Fibroblast of lung (primary cell): ENCODE results near the gene KDELR1. TPM values are rescaled to one million over a fixed set of nuclear protein-coding genes. Genes with fewer than 3 reads are reported as not detected.

ENCODE experiments used
- DNase-seq, 2 donors: peaks; one replicate each; pipeline versions ENCODE4 v3.0.0 to v3.0.0-alpha.2; 2010; ENCODE audit warnings: low read depth in 2 of 2
- H2AFZ ChIP-seq: 2 replicates; pipeline ENCODE4 v1.5.1; 2012; ENCODE audit warnings: low read length, control low read depth, inconsistent platforms
- H3K27ac ChIP-seq: 2 replicates; pipeline ENCODE4 v1.5.1; 2011; ENCODE audit warnings: low read length, control low read depth; ENCODE audit not compliant: insufficient read depth
- H3K27me3 ChIP-seq: 2 replicates; pipeline ENCODE4 v1.5.1; 2011; ENCODE audit warnings: mild to moderate bottlenecking, low read length; ENCODE audit not compliant: control insufficient read depth, insufficient read depth
- H3K36me3 ChIP-seq: 2 replicates; pipeline ENCODE4 v1.5.1; 2011; ENCODE audit warnings: low read length; ENCODE audit not compliant: control insufficient read depth, insufficient read depth
- H3K4me1 ChIP-seq: 2 replicates; pipeline ENCODE4 v1.5.1; 2011; ENCODE audit warnings: low read length; ENCODE audit not compliant: control insufficient read depth, insufficient read depth; ENCODE audit errors: extremely low read depth
- H3K4me2 ChIP-seq: 2 replicates; pipeline ENCODE4 v1.5.1; 2011; ENCODE audit warnings: low read length, control low read depth; ENCODE audit not compliant: insufficient read depth; ENCODE audit errors: extremely low read depth
- H3K4me3 ChIP-seq, 4 experiments: fragments of 200-600 bp in 1 of 4; sonication (generic) in 1 of 4; replicated peaks in 1 of 4; 2 replicates each; pipeline ENCODE4 v1.5.1; 2011 to 2016; ENCODE audit warnings: low read length in 4 of 4, low read depth in 3 of 4, mild to moderate bottlenecking in 3 of 4, control low read depth in 2 of 4, inconsistent platforms in 1 of 4, mixed read lengths in 1 of 4; ENCODE audit not compliant: insufficient read depth in 1 of 4; ENCODE audit errors: control extremely low read depth in 1 of 4
- H3K79me2 ChIP-seq: 2 replicates; pipeline ENCODE4 v1.5.1; 2012; ENCODE audit warnings: mild to moderate bottlenecking, low read length, inconsistent platforms; ENCODE audit not compliant: control insufficient read depth, insufficient read depth
- H3K9ac ChIP-seq: 2 replicates; pipeline ENCODE4 v1.5.1; 2011; ENCODE audit warnings: mild to moderate bottlenecking, low read length, control low read depth; ENCODE audit not compliant: insufficient read depth
- H3K9me3 ChIP-seq: 2 replicates; pipeline ENCODE4 v1.5.1; 2012; ENCODE audit warnings: low read depth, low read length; ENCODE audit not compliant: control insufficient read depth, insufficient read depth
- H4K20me1 ChIP-seq: 2 replicates; pipeline ENCODE4 v1.5.1; 2011; ENCODE audit warnings: low read length; ENCODE audit not compliant: control insufficient read depth, insufficient read depth; ENCODE audit errors: extremely low read depth
- CTCF ChIP-seq, 2 donors: IDR thresholded peaks in 1 of 2; conservative IDR thresholded peaks in 1 of 2; 1 replicate in 1 of 2; 2 replicates in 1 of 2; pipeline ENCODE4 v1.5.1; 2011 to 2012; ENCODE audit warnings: low read length in 2 of 2, control low read depth in 1 of 2, inconsistent platforms in 1 of 2, low read depth in 1 of 2, mild to moderate bottlenecking in 1 of 2
- EZH2 ChIP-seq: IDR thresholded peaks from 2 replicates; pipeline ENCODE4 v1.5.1; 2012; ENCODE audit warnings: low read length, control low read depth, mild to moderate bottlenecking; ENCODE audit errors: missing control alignments
- polyA plus RNA-seq, 2 donors: library from polyadenylated mRNA; depleted of rRNA in 1 of 2; stranded (reverse) in 1 of 2; unstranded in 1 of 2; fragments of >200 nt; gene quantifications; 2 replicates each; pipeline ENCODE4 v1.2.1, GENCODE V29; 2011 to 2012; ENCODE audit warnings: missing spikeins in 1 of 2
- total RNA-seq: library from RNA; depleted of rRNA; stranded (reverse); fragments of >200 nt; gene quantifications from 2 replicates; pipeline ENCODE4 v1.2.1, GENCODE V29; 2014

Gene KDELR1
- total and polyA plus RNA-seq, 2 donors (not counting 1 experiment from before 2014, with no cell fraction given) = 59.0 to 145 TPM

DNA sequence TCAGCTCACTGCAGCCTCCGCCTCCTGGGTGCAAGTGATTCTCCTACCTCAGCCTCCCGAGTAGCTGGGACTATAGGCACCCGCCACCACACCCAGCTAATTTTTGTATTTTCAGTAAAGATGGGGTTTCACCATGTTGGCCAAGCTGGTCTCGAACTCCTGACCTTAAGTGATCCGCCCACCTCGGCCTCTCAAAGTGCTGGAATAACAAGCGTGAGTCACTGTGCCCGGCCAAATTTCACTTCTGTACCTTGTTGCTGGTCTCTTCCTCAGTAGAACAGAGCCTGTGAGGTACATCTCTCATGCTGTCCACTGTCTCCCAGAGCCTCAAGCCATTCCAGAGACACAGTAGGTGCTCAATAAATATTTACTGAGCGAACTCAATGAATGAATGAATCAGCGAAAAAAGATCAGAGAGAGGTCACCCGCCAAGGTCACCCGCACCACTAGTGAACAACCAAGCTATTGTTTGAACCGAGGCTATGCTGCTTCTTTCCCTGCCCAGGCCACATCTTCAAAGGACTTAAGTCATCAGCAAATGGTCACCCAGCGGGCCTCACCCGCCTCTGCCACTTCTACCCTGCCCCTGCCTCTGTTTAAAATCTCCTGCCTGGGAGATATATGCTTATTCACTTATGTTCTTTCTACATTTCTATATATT is 36.9 kb downstream of the KDELR1 start:
- Histone ChIP-seq H3K4me2 (no peak overlapping the region), H4K20me1 (no peaks in the 10 kb centered on the region), H3K79me2 (no peaks in the 10 kb centered on the region), H3K36me3 (no peaks in the 10 kb centered on the region), H2AFZ (no peak overlapping the region), H3K27me3 (no peaks in the 10 kb centered on the region), H3K27ac (no peak overlapping the region), H3K9me3 (no peaks in the 10 kb centered on the region), H3K9ac (no peak overlapping the region), H3K4me1 (no peaks in the 10 kb centered on the region), H3K4me3 (no peak overlapping the region)
- DNase-seq = peak; percentile 17 to 59
- TF ChIP-seq CTCF (conservative IDR thresholded peaks at IDR 0.05 in 1 of 2, IDR thresholded peaks at IDR 0.05 in 1 of 2; ENCODE audit: low read depth in 1 of 2, low read length in 2 of 2) (no peak), EZH2 (no peak)

GRCh38 chr19:48353677-48354076 is 37.7 kb downstream of the KDELR1 start:
- H3K36me3 ChIP-seq = no peaks in the 10 kb centered on the region
- H3K27ac ChIP-seq = no peak overlapping the region
- no peaks in the 10 kb centered on the region for H3K79me2 ChIP-seq
- no peak overlapping the region for H3K4me2 ChIP-seq
- no peaks in the 10 kb centered on the region for H4K20me1 ChIP-seq
- DNase-seq = peak in 1 of 2 donors; percentile 18
- H3K9me3 ChIP-seq = no peaks in the 10 kb centered on the region
- H3K4me1 ChIP-seq = no peaks in the 10 kb centered on the region
- no peaks in the 10 kb centered on the region for H3K27me3 ChIP-seq
- H2AFZ ChIP-seq = no peak overlapping the region
- no peak overlapping the region for H3K4me3 ChIP-seq
- no peak overlapping the region for H3K9ac ChIP-seq
- no peak for TF ChIP-seq EZH2
- TF ChIP-seq CTCF (conservative IDR thresholded peaks at IDR 0.05 in 1 of 2, IDR thresholded peaks at IDR 0.05 in 1 of 2; ENCODE audit: low read depth in 1 of 2, low read length in 2 of 2) = no peak

- Histone ChIP-seq H3K36me3 (no peaks in the 10 kb centered on the region), H3K79me2 (no peaks in the 10 kb centered on the region), H3K27ac (no peak overlapping the region), H3K9ac (no peak overlapping the region), H3K4me2 (no peak overlapping the region), H3K4me3 (no peak overlapping the region), H3K9me3 (no peaks in the 10 kb centered on the region), H3K4me1 (no peaks in the 10 kb centered on the region), H3K27me3 (no peaks in the 10 kb centered on the region), H4K20me1 (no peaks in the 10 kb centered on the region), H2AFZ (no peak overlapping the region)
- peak; percentile 26 to 49 for DNase-seq
- peak; percentile 54 to 72 for TF ChIP-seq CTCF (conservative IDR thresholded peaks at IDR 0.05 in 1 of 2, IDR thresholded peaks at IDR 0.05 in 1 of 2; ENCODE audit: low read depth in 1 of 2, low read length in 2 of 2)
- no peak for TF ChIP-seq EZH2
These were observed 40.0 kb downstream of the KDELR1 start for GRCh38 chr19:48351341-48351752.
